Astrocyte (in vitro differentiated cells and primary cell): ENCODE measurements around the gene VAC14. TPM values are rescaled to one million over a fixed set of nuclear protein-coding genes. Genes with fewer than 3 reads are reported as not detected.

Experiments
- DNase-seq: peaks from one replicate; pipeline ENCODE4 v3.0.0-alpha.2; 2010; ENCODE audit warnings: low read depth
- FAIRE-seq: peaks from 2 replicates; lab custom pipeline; 2011; peaks lifted over from hg19 to GRCh38; lab: Jason Lieb, UNC
- H2AFZ ChIP-seq: 2 replicates; pipeline ENCODE4 v1.6.0; 2012; ENCODE audit warnings: low read depth, low read length, inconsistent platforms
- H3K27ac ChIP-seq: 2 replicates; pipeline ENCODE4 v1.5.1; 2011; ENCODE audit warnings: low read depth, low read length, inconsistent platforms
- H3K27me3 ChIP-seq: 2 replicates; pipeline ENCODE4 v1.6.0; 2011; ENCODE audit warnings: low read length, inconsistent platforms; ENCODE audit not compliant: insufficient read depth
- H3K36me3 ChIP-seq: 2 replicates; pipeline ENCODE4 v1.5.1; 2011; ENCODE audit warnings: low read length, inconsistent platforms; ENCODE audit not compliant: insufficient read depth
- H3K4me1 ChIP-seq: 2 replicates; pipeline ENCODE4 v1.5.1; 2011; ENCODE audit warnings: low read length, inconsistent platforms; ENCODE audit not compliant: insufficient read depth
- H3K4me2 ChIP-seq: 2 replicates; pipeline ENCODE4 v1.6.0; 2012; ENCODE audit warnings: low read length, inconsistent platforms
- H3K4me3 ChIP-seq: 2 replicates; pipeline ENCODE4 v1.5.1; 2011; ENCODE audit warnings: low read depth, mild to moderate bottlenecking, low read length, inconsistent platforms; ENCODE audit not compliant: insufficient read depth
- H3K79me2 ChIP-seq: 2 replicates; pipeline ENCODE4 v1.6.0; 2012; ENCODE audit warnings: mild to moderate bottlenecking, low read length, inconsistent platforms; ENCODE audit not compliant: insufficient read depth
- H3K9ac ChIP-seq: 2 replicates; pipeline ENCODE4 v1.6.0; 2012; ENCODE audit warnings: mild to moderate bottlenecking, low read length, inconsistent platforms
- H3K9me3 ChIP-seq: 2 replicates; pipeline ENCODE4 v1.5.1; 2012; ENCODE audit warnings: low read depth, mild to moderate bottlenecking, low read length, inconsistent platforms; ENCODE audit not compliant: insufficient read depth
- H4K20me1 ChIP-seq: 2 replicates; pipeline ENCODE4 v1.6.0; 2012; ENCODE audit warnings: low read length, inconsistent platforms; ENCODE audit not compliant: insufficient read depth
- H3K27ac Mint-ChIP-seq: one replicate; pipeline ENCODE4 v1.8.0; 2021; ENCODE audit warnings: mild to moderate bottlenecking, mixed read lengths; ENCODE audit not compliant: unreplicated experiment
- H3K27me3 Mint-ChIP-seq: one replicate; pipeline ENCODE4 v1.8.0; 2021; ENCODE audit warnings: low read depth, mixed read lengths; ENCODE audit not compliant: unreplicated experiment
- H3K36me3 Mint-ChIP-seq: one replicate; pipeline ENCODE4 v1.8.0; 2021; ENCODE audit warnings: low read depth, mixed read lengths; ENCODE audit not compliant: unreplicated experiment
- H3K4me1 Mint-ChIP-seq: one replicate; pipeline ENCODE4 v1.8.0; 2021; ENCODE audit warnings: low read depth, mixed read lengths; ENCODE audit not compliant: unreplicated experiment
- H3K4me3 Mint-ChIP-seq: one replicate; pipeline ENCODE4 v1.8.0; 2021; ENCODE audit warnings: mild to moderate bottlenecking, moderate library complexity, mixed read lengths; ENCODE audit not compliant: unreplicated experiment
- H3K9me3 Mint-ChIP-seq: one replicate; pipeline ENCODE4 v1.8.0; 2021; ENCODE audit warnings: mild to moderate bottlenecking, mixed read lengths; ENCODE audit not compliant: unreplicated experiment
- CTCF ChIP-seq: IDR thresholded peaks from 2 replicates; pipeline ENCODE4 v1.5.1; 2011; ENCODE audit warnings: low read depth, mild to moderate bottlenecking, inconsistent platforms, low read length, moderate library complexity; ENCODE audit not compliant: insufficient read depth
- EZH2 ChIP-seq: IDR thresholded peaks from 2 replicates; pipeline ENCODE4 v1.6.1; 2012; ENCODE audit warnings: mild to moderate bottlenecking, low read length, inconsistent platforms; ENCODE audit not compliant: insufficient read depth
- total RNA-seq: library from RNA; stranded (reverse); gene quantifications from 2 replicates; pipeline ENCODE4 v1.2.1, GENCODE V29; 2021

Gene VAC14
- total RNA-seq, 1 donor from 2014 or later = 27.8 TPM

- Histone ChIP-seq H3K4me3 (no peak overlapping the region), H2AFZ (no peak overlapping the region), H3K36me3 (peaks cover 2% of the 10 kb centered on the region), H3K9ac (no peak overlapping the region), H3K27me3 (no peaks in the 10 kb centered on the region), H3K4me1 (peaks cover 15% of the 10 kb centered on the region), H3K79me2 (no peaks in the 10 kb centered on the region), H3K27ac (no peak overlapping the region), H3K9me3 (no peaks in the 10 kb centered on the region), H3K4me2 (peak overlapping the region; percentile 32), H4K20me1 (peaks cover 8% of the 10 kb centered on the region)
- DNase-seq = no peak
- Mint-ChIP-seq H3K9me3 (no peaks in the 10 kb centered on the region), H3K27me3 (no peaks in the 10 kb centered on the region), H3K36me3 (peaks cover 11% of the 10 kb centered on the region), H3K4me3 (no peak overlapping the region), H3K27ac (peak overlapping the region; percentile 85), H3K4me1 (peaks cover 17% of the 10 kb centered on the region)
- no peak for FAIRE-seq
- TF ChIP-seq EZH2 = no peak
These were observed 33.4 kb downstream of the VAC14 start for GRCh38 chr16:70767377-70768202.

- H3K9me3 ChIP-seq = no peaks in the 10 kb centered on the region
- Mint-ChIP-seq H3K4me1 (peaks cover 12% of the 10 kb centered on the region), H3K36me3 (peaks cover 15% of the 10 kb centered on the region), H3K27me3 (no peaks in the 10 kb centered on the region), H3K27ac (no peak overlapping the region), H3K4me3 (no peak overlapping the region), H3K9me3 (no peaks in the 10 kb centered on the region)
- no peak overlapping the region for H3K9ac ChIP-seq
- no peaks in the 10 kb centered on the region for H3K79me2 ChIP-seq
- TF ChIP-seq EZH2 (no peak), CTCF (no peak)
- no peak for DNase-seq
- H3K27ac ChIP-seq = no peak overlapping the region
- peaks cover 8% of the 10 kb centered on the region for H4K20me1 ChIP-seq
- no peak overlapping the region for H3K4me3 ChIP-seq
- H2AFZ ChIP-seq = no peak overlapping the region
- no peak for FAIRE-seq
- no peaks in the 10 kb centered on the region for H3K27me3 ChIP-seq
- H3K4me2 ChIP-seq = no peak overlapping the region
- peaks cover 2% of the 10 kb centered on the region for H3K36me3 ChIP-seq
- H3K4me1 ChIP-seq = peaks cover 12% of the 10 kb centered on the region
These were observed 34.3 kb downstream of the VAC14 start for GRCh38 chr16:70766658-70767057.

- TF ChIP-seq EZH2 = no peak
- peaks cover 2% of the 10 kb centered on the region for H3K36me3 ChIP-seq
- no peaks in the 10 kb centered on the region for H3K27me3 ChIP-seq
- no peak overlapping the region for H3K4me3 ChIP-seq
- Mint-ChIP-seq H3K36me3 (peaks cover 17% of the 10 kb centered on the region), H3K27ac (no peak overlapping the region), H3K4me3 (no peak overlapping the region), H3K4me1 (peaks cover 17% of the 10 kb centered on the region), H3K9me3 (no peaks in the 10 kb centered on the region), H3K27me3 (no peaks in the 10 kb centered on the region)
- FAIRE-seq = no peak
- no peak overlapping the region for H3K27ac ChIP-seq
- H3K9me3 ChIP-seq = no peaks in the 10 kb centered on the region
- H3K9ac ChIP-seq = no peak overlapping the region
- no peak overlapping the region for H2AFZ ChIP-seq
- H3K79me2 ChIP-seq = no peaks in the 10 kb centered on the region
- peaks cover 17% of the 10 kb centered on the region for H3K4me1 ChIP-seq
- no peak for DNase-seq
- no peak overlapping the region for H3K4me2 ChIP-seq
- H4K20me1 ChIP-seq = peaks cover 8% of the 10 kb centered on the region
These were observed 34.8 kb downstream of the VAC14 start for GRCh38 chr16:70766176-70766575.
